RWPE2 (cell line): ENCODE measurements around the gene CISD3.

Source experiments
- ATAC-seq: fragments of 200-7000 bp; cut with Tn5 transposase; 3 replicates; pipeline ENCODE4 v1.9.1; 2021; ENCODE audit warnings: low read depth
- DNase-seq: peaks from one replicate; pipeline ENCODE4 v3.0.0-alpha.2; 2020; ENCODE audit warnings: low spot score
- H3K27ac ChIP-seq: fragments of 450-650 bp; 2 replicates; pipeline ENCODE4 v1.5.1; 2017; ENCODE audit warnings: mild to moderate bottlenecking; ENCODE audit not compliant: poor library complexity, severe bottlenecking
- H3K27me3 ChIP-seq: fragments of 250-450 bp; sonication (Bioruptor Pico); 2 replicates; pipeline ENCODE4 v1.5.1; 2021; ENCODE audit warnings: mild to moderate bottlenecking, moderate library complexity; ENCODE audit not compliant: insufficient read depth, poor library complexity, severe bottlenecking
- H3K36me3 ChIP-seq: fragments of 250-450 bp; sonication (Bioruptor Pico); 2 replicates; pipeline ENCODE4 v1.5.1; 2020; ENCODE audit warnings: low read depth, mild to moderate bottlenecking, moderate library complexity
- H3K4me1 ChIP-seq: fragments of 250-450 bp; sonication (Bioruptor Pico); 2 replicates; pipeline ENCODE4 v1.5.1; 2021; ENCODE audit warnings: mild to moderate bottlenecking, moderate library complexity; ENCODE audit not compliant: insufficient read depth, poor library complexity, severe bottlenecking
- H3K4me3 ChIP-seq: fragments of 250-450 bp; sonication (Bioruptor Pico); 2 replicates; pipeline ENCODE4 v1.5.1; 2021; ENCODE audit warnings: mild to moderate bottlenecking, moderate library complexity; ENCODE audit not compliant: severe bottlenecking
- H3K9me3 ChIP-seq: fragments of 250-450 bp; sonication (Bioruptor Pico); 2 replicates; pipeline ENCODE4 v1.5.1; 2021; ENCODE audit warnings: mild to moderate bottlenecking, moderate library complexity; ENCODE audit not compliant: severe bottlenecking
- CTCF ChIP-seq: fragments of 450-650 bp; IDR thresholded peaks from one replicate; pipeline ENCODE4 v1.5.1; 2017; ENCODE audit warnings: mild to moderate bottlenecking, moderate library complexity; ENCODE audit not compliant: poor library complexity, severe bottlenecking

The CISD3 gene

DNA sequence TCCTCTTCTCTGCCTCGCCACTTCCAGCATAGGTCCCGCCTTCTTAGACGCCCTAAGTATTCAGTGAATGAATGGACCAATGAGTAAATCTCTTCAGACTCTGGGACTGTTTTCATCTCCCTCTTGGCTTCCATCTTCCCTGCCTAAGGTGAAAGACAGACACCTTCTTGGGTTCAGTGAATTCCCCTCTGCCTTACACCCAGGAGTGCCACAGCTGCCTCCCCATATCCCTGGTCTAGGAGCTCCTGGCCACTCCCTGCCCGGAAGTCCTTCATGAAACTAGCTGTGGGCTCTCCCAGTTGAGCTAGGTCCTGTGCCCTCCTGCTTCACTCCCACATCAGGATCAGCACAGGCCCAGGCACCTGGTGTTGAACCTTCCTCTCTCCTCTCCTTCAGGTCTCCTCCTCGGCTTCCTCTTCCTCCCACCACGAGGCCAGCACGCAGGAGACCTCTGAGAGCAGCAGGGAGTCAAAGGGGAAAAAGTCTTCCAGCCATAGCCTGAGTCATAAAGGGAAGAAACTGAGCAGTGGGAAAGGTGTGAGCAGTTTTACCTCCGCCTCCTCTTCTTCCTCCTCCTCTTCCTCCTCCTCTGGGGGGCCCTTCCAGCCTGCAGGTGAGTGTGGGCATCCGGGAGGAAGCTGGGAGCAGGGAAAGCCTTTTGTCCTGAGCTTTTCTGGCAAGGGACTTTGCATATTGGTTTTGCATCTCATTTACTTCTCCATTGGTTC, 14.8 kb upstream of the CISD3 start:
- no peak overlapping the region for H3K27ac ChIP-seq
- TF ChIP-seq CTCF, result no peak
- no peaks in the 10 kb centered on the region for H3K4me1 ChIP-seq
- no peaks in the 10 kb centered on the region for H3K27me3 ChIP-seq
- H3K36me3 ChIP-seq, result peaks cover 46% of the 10 kb centered on the region
- no peak for DNase-seq
- H3K4me3 ChIP-seq, result no peak overlapping the region
- H3K9me3 ChIP-seq, result no peaks in the 10 kb centered on the region
- no peak for ATAC-seq

GRCh38 chr17:38716368-38717005, 13.7 kb upstream of the CISD3 start:
- DNase-seq, result no peak
- H3K4me3 ChIP-seq, result no peak overlapping the region
- no peaks in the 10 kb centered on the region for H3K27me3 ChIP-seq
- H3K4me1 ChIP-seq, result no peaks in the 10 kb centered on the region
- no peak for ATAC-seq
- H3K36me3 ChIP-seq, result peaks cover 55% of the 10 kb centered on the region
- no peaks in the 10 kb centered on the region for H3K9me3 ChIP-seq
- no peak for TF ChIP-seq CTCF
- no peak overlapping the region for H3K27ac ChIP-seq

DNA sequence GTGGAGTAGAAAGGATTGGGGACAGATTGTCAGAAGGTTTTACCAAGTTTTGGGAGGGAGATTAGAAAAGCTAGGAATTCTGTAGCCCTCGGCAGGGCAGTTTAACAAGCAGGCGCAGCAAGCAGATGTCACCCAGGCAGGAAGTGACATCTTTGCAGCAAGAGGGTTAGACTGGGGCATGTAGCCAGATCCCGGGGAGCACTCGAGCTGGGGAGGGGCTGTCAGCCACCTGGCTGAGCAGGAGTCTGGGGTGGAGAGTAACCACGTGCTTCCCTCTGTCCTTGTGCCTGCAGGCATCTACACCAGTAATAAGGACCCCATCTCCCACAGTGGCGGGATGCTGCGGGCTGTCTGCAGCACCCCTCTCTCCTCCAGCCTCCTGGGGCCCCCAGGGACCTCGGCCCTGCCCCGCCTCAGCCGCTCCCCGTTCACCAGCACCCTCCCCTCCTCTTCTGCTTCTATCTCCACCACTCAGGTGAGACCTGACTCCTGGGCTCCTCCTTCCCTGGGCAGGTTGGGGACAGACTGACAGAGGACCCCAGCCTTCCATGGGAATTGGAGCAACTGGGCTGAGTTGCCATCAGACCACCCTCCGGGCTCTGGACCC, 12.9 kb upstream of the CISD3 start:
- ATAC-seq (no peak), DNase-seq (no peak)
- H3K27me3 ChIP-seq, result no peaks in the 10 kb centered on the region
- H3K4me3 ChIP-seq, result no peak overlapping the region
- H3K4me1 ChIP-seq, result no peaks in the 10 kb centered on the region
- no peaks in the 10 kb centered on the region for H3K9me3 ChIP-seq
- peaks cover 51% of the 10 kb centered on the region for H3K36me3 ChIP-seq
- no peak for TF ChIP-seq CTCF
- H3K27ac ChIP-seq, result no peak overlapping the region

GRCh38 chr17:38719289-38719942, 10.7 kb upstream of the CISD3 start:
- H3K36me3 ChIP-seq, result peaks cover 36% of the 10 kb centered on the region

More at GRCh38 chr17:38719289-38719942, 10.7 kb upstream of the CISD3 start:
- DNase-seq (no peak), ATAC-seq (no peak)
- Histone ChIP-seq H3K27me3 (no peaks in the 10 kb centered on the region), H3K27ac (no peak overlapping the region), H3K9me3 (no peaks in the 10 kb centered on the region), H3K4me1 (no peaks in the 10 kb centered on the region), H3K4me3 (no peak overlapping the region)
- no peak for TF ChIP-seq CTCF
